HG03439 (cell line): ENCODE data around the gene PIP4K2A.
"Not testable (repeated sequence)": the region's sequence is repeated elsewhere in the genome, so short reads cannot be mapped to it uniquely, and the experiment has no call there.

ENCODE experiments used
- ATAC-seq: cut with Tn5 transposase; IDR thresholded peaks from one replicate; pipeline ENCODE4 v1.9.1; 2021; ENCODE audit warnings: mild to moderate bottlenecking, moderate library complexity; ENCODE audit not compliant: unreplicated experiment

Gene PIP4K2A

DNA sequence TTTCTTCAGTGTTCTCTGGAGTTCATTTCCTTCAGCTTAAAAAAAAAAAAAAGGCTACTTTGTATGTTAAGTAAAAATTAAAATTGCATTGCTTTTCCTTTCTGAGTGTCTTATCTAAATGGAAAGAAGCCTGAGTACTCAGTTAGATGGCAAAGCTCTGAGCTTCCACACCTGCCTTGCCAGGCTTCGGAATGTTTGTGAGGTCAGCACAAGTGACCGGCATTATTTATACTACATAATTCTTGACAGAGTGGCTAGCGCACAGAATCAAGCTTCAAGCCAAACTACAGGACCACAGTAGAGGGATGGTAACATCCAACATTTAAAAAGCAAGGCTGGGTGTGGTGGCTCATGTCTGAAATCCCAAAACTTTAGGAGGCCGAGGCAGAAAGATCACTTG is 17.3 kb downstream of the PIP4K2A start:
- ATAC-seq = no peak

GRCh38 chr10:22693860-22694259 is 20.5 kb downstream of the PIP4K2A start:
- ATAC-seq = no peak

GRCh38 chr10:22693371-22693784 is 21.0 kb downstream of the PIP4K2A start:
- no peak for ATAC-seq

- not testable (repeated sequence) for ATAC-seq
Measured at GRCh38 chr10:22692119-22692518, 22.3 kb downstream of the PIP4K2A start.

GRCh38 chr10:22690614-22691431 is 23.6 kb downstream of the PIP4K2A start:
- no peak for ATAC-seq

GRCh38 chr10:22690158-22690557 is 24.2 kb downstream of the PIP4K2A start:
- ATAC-seq = no peak

DNA sequence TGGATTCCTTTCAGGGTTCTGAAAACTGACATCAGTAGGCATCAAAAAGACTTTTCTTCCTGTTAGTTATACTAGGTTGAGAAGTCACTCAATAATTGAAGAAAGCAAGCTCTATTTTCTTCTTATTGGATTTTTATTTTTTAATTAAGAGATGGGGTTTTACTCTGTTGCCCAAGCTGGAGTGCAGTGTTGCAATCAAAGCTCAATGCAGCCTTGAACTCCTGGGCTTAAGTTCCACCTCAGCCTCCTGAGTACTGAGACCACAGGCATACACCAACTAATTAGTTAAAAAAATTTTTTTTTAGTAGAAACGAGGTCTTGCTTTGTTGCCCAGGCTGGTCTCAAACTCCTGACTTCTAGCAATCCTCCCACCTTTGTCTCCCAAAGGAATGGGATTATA is 28.0 kb downstream of the PIP4K2A start:
- ATAC-seq = no peak

GRCh38 chr10:22685926-22686325 is 28.5 kb downstream of the PIP4K2A start:
- ATAC-seq = no peak

DNA sequence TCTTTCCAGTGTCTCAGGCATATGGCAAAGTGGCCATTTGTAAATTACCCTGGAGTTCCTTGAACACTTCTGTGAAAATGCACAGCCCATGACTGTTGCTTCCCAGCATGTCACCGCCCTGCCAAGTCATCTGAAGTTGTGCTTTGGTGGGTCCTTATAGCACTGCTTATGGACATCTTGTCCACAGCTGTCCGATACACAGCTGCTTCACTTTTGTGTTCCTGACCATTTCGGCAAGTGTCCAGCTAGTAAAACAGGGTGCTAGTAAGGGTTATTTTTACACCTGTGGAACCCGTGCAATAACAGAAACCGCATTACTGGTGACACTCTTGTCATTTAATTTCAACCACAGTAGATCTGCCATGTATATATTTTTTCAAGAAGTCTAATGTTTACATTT is 29.7 kb downstream of the PIP4K2A start:
- no peak for ATAC-seq

DNA sequence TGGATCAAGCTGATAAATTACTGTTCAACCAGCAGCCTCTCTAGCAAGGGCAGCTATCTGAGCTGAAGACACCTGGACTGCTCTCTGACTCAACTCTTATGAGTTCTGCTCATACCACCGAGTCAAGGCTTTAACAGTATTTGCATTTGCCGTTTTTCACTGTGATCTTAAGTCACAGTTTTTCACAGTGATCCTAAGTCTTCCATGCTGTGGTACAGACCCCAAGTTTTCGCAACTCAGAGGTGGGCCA is 31.3 kb downstream of the PIP4K2A start:
- ATAC-seq = peak; percentile 53

GRCh38 chr10:22682237-22683139 is 31.9 kb downstream of the PIP4K2A start:
- no peak for ATAC-seq

- ATAC-seq = no peak
Measured at GRCh38 chr10:22681783-22682183, 32.6 kb downstream of the PIP4K2A start.

DNA sequence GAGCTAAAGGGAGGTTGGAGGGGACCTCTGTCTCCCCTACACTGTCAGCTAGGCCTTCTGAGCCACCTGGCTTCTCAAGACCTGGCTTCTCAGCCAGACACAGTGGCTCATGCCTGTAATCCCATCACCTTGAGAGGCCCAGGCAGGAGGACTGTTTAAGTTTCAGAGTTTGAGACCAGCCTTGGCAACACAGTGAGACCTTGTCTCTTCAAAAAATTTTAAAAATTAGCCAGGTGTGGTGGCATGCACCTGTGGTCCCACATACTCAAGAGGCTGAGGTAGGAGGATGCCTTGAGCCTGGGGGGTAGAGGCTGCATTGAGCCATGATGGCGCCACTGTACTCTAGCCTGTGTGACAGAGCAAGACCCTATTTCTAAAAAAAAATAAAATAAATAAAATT is 33.1 kb downstream of the PIP4K2A start:
- ATAC-seq = no peak

DNA sequence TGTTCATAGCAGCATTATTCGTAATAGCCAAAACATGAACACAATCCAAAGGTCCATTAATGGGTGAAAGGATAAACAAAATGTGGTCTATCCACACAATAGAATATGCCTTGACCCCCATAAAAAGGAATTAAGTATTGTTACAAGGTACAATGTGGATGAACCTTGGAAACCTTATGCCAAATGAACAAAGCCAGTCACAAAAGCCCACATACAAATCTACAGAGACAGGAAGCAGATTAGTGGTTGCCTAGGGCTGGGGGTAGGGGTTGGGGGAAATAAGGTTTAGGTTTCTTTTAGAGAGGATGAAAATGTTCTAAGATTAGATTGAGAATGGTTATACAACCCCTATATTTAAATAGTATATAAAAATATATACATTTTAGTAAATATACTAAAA is 34.8 kb downstream of the PIP4K2A start:
- no peak for ATAC-seq

GRCh38 chr10:22677333-22677732 is 37.0 kb downstream of the PIP4K2A start:
- no peak for ATAC-seq

DNA sequence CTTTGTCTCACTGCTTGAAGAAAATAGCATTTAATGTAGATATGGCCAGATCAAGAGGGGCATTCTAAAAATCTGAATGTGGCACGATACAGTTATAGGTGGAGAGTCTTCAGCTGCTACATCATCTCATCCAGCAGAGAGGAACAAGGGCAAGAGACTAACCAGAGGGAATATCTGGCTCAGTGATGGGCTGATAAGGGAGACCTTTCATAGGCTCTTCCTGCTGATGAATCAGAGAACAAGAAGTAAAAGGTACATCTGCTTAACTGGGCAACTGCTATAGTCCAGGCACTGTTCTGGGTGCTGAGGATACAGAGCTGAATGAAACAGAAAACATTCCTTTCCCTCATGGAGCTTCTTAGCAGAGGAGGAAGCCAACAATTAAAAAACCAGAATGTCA is 37.9 kb downstream of the PIP4K2A start:
- no peak for ATAC-seq

- ATAC-seq = no peak
Measured at GRCh38 chr10:22674573-22674930, 39.8 kb downstream of the PIP4K2A start.

GRCh38 chr10:22673785-22674572 is 40.4 kb downstream of the PIP4K2A start:
- no peak for ATAC-seq

DNA sequence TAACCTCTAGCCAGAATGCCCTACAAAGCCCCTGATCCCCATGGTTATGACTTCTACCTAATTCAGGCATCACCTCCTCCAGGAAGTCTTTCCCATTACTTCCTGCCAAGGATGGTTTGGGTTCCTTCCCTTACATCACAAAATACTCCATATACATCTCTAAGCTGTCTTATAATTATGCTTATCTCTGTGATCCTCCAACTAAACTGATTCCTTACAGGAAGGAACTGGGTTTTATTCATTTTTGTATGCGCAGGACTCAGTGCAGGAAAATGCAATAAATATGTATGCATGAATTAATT is 41.3 kb downstream of the PIP4K2A start:
- no peak for ATAC-seq

DNA sequence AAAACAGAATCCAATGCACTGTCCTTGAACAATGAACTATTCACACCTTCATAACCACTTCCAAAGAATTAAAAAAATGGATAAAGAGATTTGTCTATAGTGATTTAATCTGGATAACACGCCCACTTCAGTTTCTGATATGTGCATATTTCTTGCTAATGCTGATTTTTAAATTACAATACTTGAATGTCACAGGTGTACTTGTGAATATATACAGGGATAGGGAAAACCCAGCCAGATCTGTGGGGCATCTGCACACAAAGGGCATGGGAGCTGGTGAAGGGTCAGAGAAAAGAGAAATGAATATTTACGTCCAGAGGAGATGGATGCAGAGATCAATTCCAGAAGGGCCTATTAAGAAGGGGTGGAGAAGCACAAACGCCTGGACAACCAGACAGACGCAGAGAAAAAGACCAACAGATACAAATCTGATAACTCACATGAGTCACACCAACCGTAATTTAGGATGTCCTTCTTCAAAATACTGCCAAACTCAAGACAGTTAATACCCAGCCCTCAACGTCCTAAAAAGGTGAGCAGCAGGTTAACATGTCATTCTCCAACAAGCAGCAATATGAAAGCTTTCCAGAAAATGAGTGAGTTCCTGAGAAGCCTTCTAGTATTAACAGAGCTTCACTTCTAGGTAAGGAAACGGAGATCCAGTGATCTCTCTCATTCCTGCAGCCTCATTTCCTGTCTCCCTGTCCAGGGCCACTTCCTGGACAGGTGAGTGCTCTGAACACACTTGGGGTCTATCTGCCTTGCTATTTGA is 41.9 kb downstream of the PIP4K2A start:
- ATAC-seq = no peak

DNA sequence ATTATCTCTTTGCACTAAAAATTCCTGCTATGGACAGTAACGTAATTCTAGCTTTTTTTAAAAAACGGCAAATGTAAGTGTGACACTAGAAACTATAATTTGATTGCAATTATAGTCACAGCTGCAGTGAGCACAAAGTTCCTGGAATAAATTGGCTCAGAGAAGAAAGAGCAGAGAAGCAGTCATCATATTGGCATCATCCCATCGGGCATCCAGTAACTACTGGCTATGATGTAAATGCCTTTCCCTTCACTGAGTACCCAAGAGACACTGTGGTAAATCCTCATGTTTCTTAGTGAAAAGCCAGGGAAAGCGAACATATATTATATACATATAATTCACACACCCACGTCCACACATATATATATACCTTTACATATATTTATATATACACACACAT is 43.6 kb downstream of the PIP4K2A start:
- ATAC-seq = no peak
